Measurements from ENCODE around the gene MYO16. TPM values are rescaled to one million over a fixed set of nuclear protein-coding genes. Genes with fewer than 3 reads are reported as not detected.

MYO16 gene
- total RNA-seq, 2 experiments from 2014 or later, result 0.53 to 1.1 TPM

- Mint-ChIP-seq H3K4me1 (no peaks in the 10 kb centered on the region), H3K36me3 (no peaks in the 10 kb centered on the region), H3K27me3 (peaks cover 14% of the 10 kb centered on the region), H3K4me3 (no peak overlapping the region), H3K9me3 (no peaks in the 10 kb centered on the region), H3K27ac (no peak overlapping the region)
- DNase-seq, result no peak
- ATAC-seq (ENCODE audit: low read depth), result no peak
- POLR2A ChIA-PET, result no interaction called here
These were observed 302.8 kb downstream of the MYO16 start for GRCh38 chr13:108932196-108932595.

- Mint-ChIP-seq H3K27me3 (peaks cover 16% of the 10 kb centered on the region), H3K27ac (no peak overlapping the region), H3K36me3 (no peaks in the 10 kb centered on the region), H3K4me1 (no peaks in the 10 kb centered on the region), H3K9me3 (no peaks in the 10 kb centered on the region), H3K4me3 (no peak overlapping the region)
- ATAC-seq (ENCODE audit: low read depth), result no peak
- no peak for DNase-seq
- POLR2A ChIA-PET, result no interaction called here
These were observed 303.6 kb downstream of the MYO16 start for GRCh38 chr13:108933061-108933460.

- Mint-ChIP-seq H3K36me3 (no peaks in the 10 kb centered on the region), H3K9me3 (no peaks in the 10 kb centered on the region), H3K27me3 (peaks cover 9% of the 10 kb centered on the region), H3K4me1 (no peaks in the 10 kb centered on the region), H3K4me3 (no peak overlapping the region), H3K27ac (no peak overlapping the region)
- ATAC-seq (ENCODE audit: low read depth) (no peak), DNase-seq (no peak)
- POLR2A ChIA-PET, result no interaction called here
These were observed 308.7 kb downstream of the MYO16 start for GRCh38 chr13:108938155-108938554.

GRCh38 chr13:108940121-108940520 lies 310.7 kb downstream of the MYO16 start:
- no peaks in the 10 kb centered on the region for H3K4me1 Mint-ChIP-seq
- no peak overlapping the region for H3K4me3 Mint-ChIP-seq
- H3K36me3 Mint-ChIP-seq, result no peaks in the 10 kb centered on the region
- H3K9me3 Mint-ChIP-seq, result no peaks in the 10 kb centered on the region
- POLR2A ChIA-PET, result no interaction called here
- H3K27me3 Mint-ChIP-seq, result peaks cover 9% of the 10 kb centered on the region
- ATAC-seq (ENCODE audit: low read depth) (no peak), DNase-seq (no peak)
- no peak overlapping the region for H3K27ac Mint-ChIP-seq

- H3K9me3 Mint-ChIP-seq, result no peaks in the 10 kb centered on the region
- H3K27me3 Mint-ChIP-seq, result peaks cover 2% of the 10 kb centered on the region
- ATAC-seq (ENCODE audit: low read depth) (no peak), DNase-seq (no peak)
- no peak overlapping the region for H3K4me3 Mint-ChIP-seq
- no peaks in the 10 kb centered on the region for H3K36me3 Mint-ChIP-seq
- POLR2A ChIA-PET, result no interaction called here
- no peaks in the 10 kb centered on the region for H3K4me1 Mint-ChIP-seq
- no peak overlapping the region for H3K27ac Mint-ChIP-seq
These were observed 314.4 kb downstream of the MYO16 start for GRCh38 chr13:108943842-108944241.

- Mint-ChIP-seq H3K4me3 (no peak overlapping the region), H3K27ac (no peak overlapping the region), H3K4me1 (no peaks in the 10 kb centered on the region), H3K36me3 (no peaks in the 10 kb centered on the region), H3K27me3 (peaks cover 2% of the 10 kb centered on the region), H3K9me3 (no peaks in the 10 kb centered on the region)
- POLR2A ChIA-PET, result no interaction called here
- DNase-seq, result no peak
- ATAC-seq (ENCODE audit: low read depth), result no peak
These were observed 315.3 kb downstream of the MYO16 start for GRCh38 chr13:108944760-108945159.

GRCh38 chr13:108947551-108948030 lies 318.2 kb downstream of the MYO16 start:
- Mint-ChIP-seq H3K27me3 (peaks cover 5% of the 10 kb centered on the region), H3K4me1 (no peaks in the 10 kb centered on the region), H3K4me3 (no peak overlapping the region), H3K27ac (no peak overlapping the region), H3K9me3 (no peaks in the 10 kb centered on the region), H3K36me3 (no peaks in the 10 kb centered on the region)
- no peak for ATAC-seq (ENCODE audit: low read depth)
- no peak for DNase-seq
- POLR2A ChIA-PET, result no interaction called here

GRCh38 chr13:108948251-108948671 lies 318.9 kb downstream of the MYO16 start:
- Mint-ChIP-seq H3K4me3 (no peak overlapping the region), H3K4me1 (no peaks in the 10 kb centered on the region), H3K27ac (no peak overlapping the region), H3K36me3 (no peaks in the 10 kb centered on the region), H3K9me3 (no peaks in the 10 kb centered on the region), H3K27me3 (peaks cover 5% of the 10 kb centered on the region)
- no peak for ATAC-seq (ENCODE audit: low read depth)
- DNase-seq, result no peak
- POLR2A ChIA-PET, result no interaction called here

- H3K4me3 Mint-ChIP-seq, result no peak overlapping the region
- no peaks in the 10 kb centered on the region for H3K9me3 Mint-ChIP-seq
- no peaks in the 10 kb centered on the region for H3K4me1 Mint-ChIP-seq
- ATAC-seq (ENCODE audit: low read depth) (no peak), DNase-seq (no peak)
- POLR2A ChIA-PET, result no interaction called here
- peaks cover 8% of the 10 kb centered on the region for H3K27me3 Mint-ChIP-seq
- no peaks in the 10 kb centered on the region for H3K36me3 Mint-ChIP-seq
- no peak overlapping the region for H3K27ac Mint-ChIP-seq
These were observed 321.1 kb downstream of the MYO16 start for GRCh38 chr13:108950333-108951010.

- POLR2A ChIA-PET, result no interaction called here
- H3K4me3 Mint-ChIP-seq, result no peak overlapping the region
These were observed 326.3 kb downstream of the MYO16 start for GRCh38 chr13:108955741-108956140.

GRCh38 chr13:108957369-108958012 lies 328.1 kb downstream of the MYO16 start:
- no peak overlapping the region for H3K27ac Mint-ChIP-seq
- peaks cover 3% of the 10 kb centered on the region for H3K27me3 Mint-ChIP-seq
- no peak for ATAC-seq (ENCODE audit: low read depth)
- H3K9me3 Mint-ChIP-seq, result no peaks in the 10 kb centered on the region
- DNase-seq, result no peak
- H3K4me3 Mint-ChIP-seq, result no peak overlapping the region
- H3K36me3 Mint-ChIP-seq, result no peaks in the 10 kb centered on the region
- no peaks in the 10 kb centered on the region for H3K4me1 Mint-ChIP-seq
- POLR2A ChIA-PET, result no interaction called here

More at GRCh38 chr13:108955741-108956140, 326.3 kb downstream of the MYO16 start:
- ATAC-seq (ENCODE audit: low read depth), result no peak
- no peak for DNase-seq
- H3K36me3 Mint-ChIP-seq, result no peaks in the 10 kb centered on the region
- H3K27me3 Mint-ChIP-seq, result peaks cover 6% of the 10 kb centered on the region
- no peak overlapping the region for H3K27ac Mint-ChIP-seq
- no peaks in the 10 kb centered on the region for H3K4me1 Mint-ChIP-seq
- H3K9me3 Mint-ChIP-seq, result no peaks in the 10 kb centered on the region

- Mint-ChIP-seq H3K4me3 (no peak overlapping the region), H3K4me1 (no peaks in the 10 kb centered on the region), H3K27me3 (peaks cover 3% of the 10 kb centered on the region), H3K36me3 (no peaks in the 10 kb centered on the region), H3K27ac (no peak overlapping the region), H3K9me3 (no peaks in the 10 kb centered on the region)
- ATAC-seq (ENCODE audit: low read depth) (no peak), DNase-seq (no peak)
- POLR2A ChIA-PET, result no interaction called here
These were observed 328.6 kb downstream of the MYO16 start for GRCh38 chr13:108958013-108958376.

GRCh38 chr13:108959234-108959633 lies 329.8 kb downstream of the MYO16 start:
- POLR2A ChIA-PET, result no interaction called here
- Mint-ChIP-seq H3K4me1 (no peaks in the 10 kb centered on the region), H3K9me3 (no peaks in the 10 kb centered on the region), H3K4me3 (no peak overlapping the region), H3K36me3 (no peaks in the 10 kb centered on the region), H3K27me3 (peaks cover 2% of the 10 kb centered on the region), H3K27ac (no peak overlapping the region)
- ATAC-seq (ENCODE audit: low read depth), result no peak
- DNase-seq, result no peak

- H3K4me3 Mint-ChIP-seq, result no peak overlapping the region
- ATAC-seq (ENCODE audit: low read depth) (no peak), DNase-seq (no peak)
- H3K9me3 Mint-ChIP-seq, result no peaks in the 10 kb centered on the region
- H3K4me1 Mint-ChIP-seq, result no peaks in the 10 kb centered on the region
- peaks cover 2% of the 10 kb centered on the region for H3K27me3 Mint-ChIP-seq
- no peaks in the 10 kb centered on the region for H3K36me3 Mint-ChIP-seq
- POLR2A ChIA-PET, result no interaction called here
- no peak overlapping the region for H3K27ac Mint-ChIP-seq
These were observed 330.6 kb downstream of the MYO16 start for GRCh38 chr13:108960006-108960405.
